H54 (cell line): ENCODE data around the gene SPRR2A.
"Not testable (repeated sequence)": the region's sequence is repeated elsewhere in the genome, so short reads cannot be mapped to it uniquely, and the experiment has no call there.

Source experiments
- DNase-seq: peaks from one replicate; pipeline ENCODE4 v3.0.0; 2011; ENCODE audit warnings: low spot score, mixed read lengths; ENCODE audit not compliant: insufficient read length
- FAIRE-seq: peaks from 3 replicates; lab custom pipeline; 2011; peaks lifted over from hg19 to GRCh38; lab: Jason Lieb, UNC
- POLR2A ChIP-seq: IDR thresholded peaks from 2 replicates; pipeline ENCODE4 v1.6.1; 2011; ENCODE audit warnings: low read depth, mild to moderate bottlenecking, low read length

SPRR2A gene

GRCh38 chr1:153049211-153049610, 8.1 kb downstream of the SPRR2A start:
- no peak for FAIRE-seq
- no peak for TF ChIP-seq POLR2A
- DNase-seq: no peak

GRCh38 chr1:153040950-153041631, 16.2 kb downstream of the SPRR2A start, which contains the start of gene SPRR2D:
Gene SPRR2D, minus strand, starts transcription at chr1:153041120. Its CDS starts 774 bp downstream, at chr1:153040346.
- FAIRE-seq (no peak), DNase-seq (no peak)
- TF ChIP-seq POLR2A: no peak

- FAIRE-seq (no peak), DNase-seq (no peak)
- no peak for TF ChIP-seq POLR2A
Observed at GRCh38 chr1:153035211-153035610, 22.1 kb downstream of the SPRR2A start.

- DNase-seq (peak; percentile 21), FAIRE-seq (peak; percentile 15)
- TF ChIP-seq POLR2A: no peak
Observed at GRCh38 chr1:153032677-153033308, 24.5 kb downstream of the SPRR2A start.

GRCh38 chr1:153032073-153032472, 25.2 kb downstream of the SPRR2A start:
- DNase-seq: no peak
- no peak for TF ChIP-seq POLR2A
- no peak for FAIRE-seq

DNA sequence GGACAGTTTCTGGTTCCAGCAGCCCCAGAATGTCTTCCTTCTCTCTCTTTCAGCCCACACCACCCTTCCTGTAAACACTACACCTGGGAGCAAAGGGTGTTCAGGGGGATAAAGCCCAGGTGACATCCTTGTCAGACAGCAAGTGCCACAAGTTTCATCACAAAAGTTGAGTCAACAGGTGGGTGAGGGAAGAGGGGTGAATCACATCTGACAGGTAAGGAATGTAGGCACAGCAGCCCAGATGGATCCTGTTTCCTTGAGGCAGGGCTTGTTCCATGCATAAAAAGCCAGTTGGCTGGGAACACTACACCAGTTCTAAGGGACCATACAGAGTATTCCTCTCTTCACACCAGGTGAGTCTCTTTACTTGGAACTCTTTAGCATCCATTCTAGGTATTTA, 26.4 kb downstream of the SPRR2A start, which contains the start of gene SPRR1B:
TSS of gene SPRR1B (plus strand) at position 309 of the 400 bp plus-strand sequence. CDS start 1,143 bp downstream, outside the sequence.
- TF ChIP-seq POLR2A: no peak
- no peak for DNase-seq
- no peak for FAIRE-seq

DNA sequence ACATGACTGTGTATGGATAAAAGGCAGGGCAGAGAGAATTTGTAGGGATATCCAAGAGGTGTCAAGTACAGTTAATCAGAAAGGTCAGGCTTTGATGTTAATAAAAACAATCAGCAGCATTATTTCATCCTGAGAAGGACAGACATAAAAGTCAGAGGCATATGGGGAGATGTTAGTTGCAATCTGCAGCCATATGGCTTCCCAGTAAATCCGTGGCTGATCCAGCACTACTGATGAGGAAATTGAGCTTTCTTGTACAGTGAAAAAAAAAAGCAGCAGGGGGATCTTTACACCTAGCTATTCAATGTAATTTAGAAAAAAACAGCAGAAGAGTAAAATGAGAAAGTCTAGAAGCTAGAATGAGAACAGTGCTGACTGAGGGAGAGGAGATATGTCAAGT, 28.5 kb downstream of the SPRR2A start:
- FAIRE-seq (no peak), DNase-seq (no peak)
- TF ChIP-seq POLR2A: no peak

GRCh38 chr1:153025797-153026196, 31.5 kb downstream of the SPRR2A start:
- FAIRE-seq: no peak
- no peak for TF ChIP-seq POLR2A
- DNase-seq: no peak

DNA sequence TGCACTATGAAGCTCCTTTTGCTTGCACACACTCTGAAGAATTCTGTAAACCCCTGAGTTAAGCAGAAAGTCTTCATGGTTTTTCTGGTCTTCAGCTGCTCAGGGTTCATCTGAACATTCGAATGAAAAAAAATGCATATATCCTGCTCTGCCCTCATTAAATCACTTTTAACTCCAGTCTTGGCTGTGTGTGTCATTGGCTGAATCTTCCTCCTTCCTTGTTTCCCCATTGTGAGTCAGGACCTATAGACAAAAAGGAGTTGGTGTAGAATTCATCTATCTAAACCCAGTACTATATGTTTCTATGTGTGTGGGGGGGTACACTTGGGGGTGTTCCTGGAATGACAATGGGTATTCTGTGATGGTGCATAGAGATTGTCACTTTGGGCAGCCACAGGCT, 32.9 kb downstream of the SPRR2A start:
- DNase-seq: no peak
- TF ChIP-seq POLR2A: no peak
- no peak for FAIRE-seq

DNA sequence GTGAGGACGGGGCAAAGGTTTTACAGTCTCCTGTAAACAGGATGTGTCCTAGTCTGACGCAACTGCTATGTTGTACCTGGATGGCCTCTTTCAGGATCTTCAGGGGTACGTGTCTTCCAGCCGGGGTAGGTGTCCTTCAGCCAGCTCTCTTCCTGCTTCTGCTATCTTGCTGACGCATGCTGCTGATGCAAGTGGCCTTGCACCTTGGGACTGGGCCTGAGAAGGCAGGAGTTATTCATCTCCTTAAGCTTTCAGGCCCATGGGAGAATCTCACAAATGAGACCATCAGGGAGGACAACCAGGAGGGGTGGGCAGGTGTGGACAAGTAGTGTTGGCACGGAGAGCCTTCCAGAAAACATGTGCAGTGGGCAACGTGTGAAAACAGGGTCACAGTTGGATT, 34.2 kb downstream of the SPRR2A start:
- no peak for TF ChIP-seq POLR2A
- no peak for FAIRE-seq
- no peak for DNase-seq

DNA sequence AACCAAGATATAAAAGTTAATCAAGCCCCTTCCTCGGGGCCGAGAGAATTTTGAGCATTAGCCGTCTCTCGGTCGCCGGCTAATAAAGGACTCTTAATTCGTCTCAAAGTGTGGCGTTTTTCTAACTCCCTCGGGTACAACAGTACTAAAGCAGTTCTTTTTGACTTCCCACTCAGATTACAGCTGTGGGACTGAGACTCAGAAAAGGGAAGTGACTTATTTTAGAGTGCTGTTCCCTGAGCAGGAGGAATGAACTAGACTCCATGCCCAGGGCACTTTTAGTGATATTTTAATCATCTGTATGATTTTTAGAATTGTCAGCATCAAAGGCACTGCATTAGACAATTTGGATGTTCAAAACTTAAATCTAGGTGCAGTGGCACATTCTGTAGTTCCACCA, 35.0 kb downstream of the SPRR2A start:
- DNase-seq, FAIRE-seq: not testable (repeated sequence)

- FAIRE-seq, DNase-seq: not testable (repeated sequence)
Observed at GRCh38 chr1:153021829-153022228, 35.5 kb downstream of the SPRR2A start.

DNA sequence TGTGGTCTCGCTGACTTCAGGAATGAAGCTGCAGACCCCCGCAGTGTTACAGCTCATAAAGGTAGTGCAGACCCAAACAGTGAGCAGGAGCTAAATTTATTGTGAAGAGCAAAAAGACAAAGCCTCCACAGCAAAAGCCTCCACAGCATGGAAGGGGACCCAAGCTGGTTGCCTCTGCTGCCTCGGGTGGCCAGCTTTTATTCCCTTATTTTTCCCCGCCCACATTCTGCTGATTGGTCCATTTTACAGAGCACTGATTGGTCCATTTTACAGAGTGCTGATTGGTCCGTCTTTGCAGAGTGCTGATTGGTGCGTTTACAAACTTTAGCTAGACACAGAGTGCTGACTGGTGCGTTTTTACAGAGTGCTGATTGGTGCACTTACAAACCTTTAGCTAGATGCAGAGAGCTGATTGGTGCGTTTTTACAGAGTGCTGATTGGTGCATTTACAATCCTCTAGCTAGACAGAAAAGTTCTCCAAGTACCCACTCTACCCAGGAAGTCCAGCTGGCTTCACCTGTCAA, 46.0 kb downstream of the SPRR2A start:
- DNase-seq, FAIRE-seq: not testable (repeated sequence)
